Neural progenitor cell (in vitro differentiated cells): Measurements from ENCODE around the gene AURKAIP1. TPM values are rescaled to one million over a fixed set of nuclear protein-coding genes. Genes with fewer than 3 reads are reported as not detected.

Experiments
- DNase-seq: peaks from one replicate; pipeline ENCODE4 v3.0.0-alpha.2; 2016; ENCODE audit warnings: low spot score
- H2AFZ ChIP-seq: fragments of 200-600 bp; sonication (generic); replicated peaks from 2 replicates; pipeline ENCODE4 v1.6.1; 2016; ENCODE audit warnings: antibody characterized with exemption
- H3F3A ChIP-seq: fragments of 200-600 bp; sonication (generic); 2 replicates; pipeline ENCODE4 v1.6.1; 2016; ENCODE audit warnings: antibody characterized with exemption, low read depth
- H3K27ac ChIP-seq: fragments of 200-600 bp; sonication (generic); 2 replicates; pipeline ENCODE4 v1.5.1; 2016; ENCODE audit warnings: mild to moderate bottlenecking
- H3K27me3 ChIP-seq: fragments of 200-600 bp; sonication (generic); 2 replicates; pipeline ENCODE4 v1.6.1; 2016; ENCODE audit warnings: mild to moderate bottlenecking, moderate library complexity
- H3K36me3 ChIP-seq: fragments of 200-600 bp; sonication (generic); 2 replicates; pipeline ENCODE4 v1.5.1; 2016
- H3K4me1 ChIP-seq: fragments of 200-600 bp; sonication (generic); 2 replicates; pipeline ENCODE4 v1.6.1; 2016; ENCODE audit warnings: mixed run types
- H3K4me2 ChIP-seq: fragments of 200-600 bp; sonication (generic); 2 replicates; pipeline ENCODE4 v1.6.1; 2016
- H3K4me3 ChIP-seq: fragments of 200-600 bp; sonication (generic); 2 replicates; pipeline ENCODE4 v1.5.1; 2016
- H3K79me2 ChIP-seq: fragments of 200-600 bp; sonication (generic); 2 replicates; pipeline ENCODE4 v1.6.1; 2016; ENCODE audit warnings: low read depth
- H3K9ac ChIP-seq: fragments of 200-600 bp; sonication (generic); 2 replicates; pipeline ENCODE4 v1.6.1; 2016
- H3K9me3 ChIP-seq: fragments of 200-600 bp; sonication (generic); 2 replicates; pipeline ENCODE4 v1.5.1; 2016; ENCODE audit warnings: low read depth
- H4K20me1 ChIP-seq: fragments of 200-600 bp; sonication (generic); 2 replicates; pipeline ENCODE4 v1.6.1; 2016; ENCODE audit warnings: low read depth
- H3K27ac Mint-ChIP-seq: 3 replicates; pipeline ENCODE4 v1.8.0; 2021; ENCODE audit warnings: mixed read lengths
- H3K27me3 Mint-ChIP-seq: 2 replicates; pipeline ENCODE4 v1.8.0; 2022; ENCODE audit warnings: low read depth, mild to moderate bottlenecking, inconsistent platforms, moderate library complexity, mixed read lengths; ENCODE audit not compliant: insufficient read depth
- H3K36me3 Mint-ChIP-seq: 3 replicates; pipeline ENCODE4 v1.8.0; 2021; ENCODE audit warnings: mixed read lengths
- H3K4me1 Mint-ChIP-seq: 3 replicates; pipeline ENCODE4 v1.8.0; 2021; ENCODE audit warnings: mixed read lengths
- H3K4me3 Mint-ChIP-seq: 3 replicates; pipeline ENCODE4 v1.8.0; 2021; ENCODE audit warnings: mild to moderate bottlenecking, moderate library complexity, mixed read lengths
- H3K9me3 Mint-ChIP-seq: 3 replicates; pipeline ENCODE4 v1.8.0; 2020; ENCODE audit warnings: mixed read lengths
- EZH2 ChIP-seq: fragments of 200-600 bp; sonication (generic); IDR thresholded peaks from 2 replicates; pipeline ENCODE4 v1.6.1; 2017; ENCODE audit warnings: antibody characterized with exemption, mild to moderate bottlenecking, moderate library complexity
- EZH2phosphoT487 ChIP-seq: fragments of 200-600 bp; sonication (generic); IDR thresholded peaks from 2 replicates; pipeline ENCODE4 v1.6.1; 2017; ENCODE audit warnings: antibody characterized with exemption
- total RNA-seq: library from RNA; depleted of rRNA; stranded (reverse); fragments of >200 nt; gene quantifications from 2 replicates; pipeline ENCODE4 v1.2.3, GENCODE V29; 2015; ENCODE audit warnings: low replicate concordance
- TF ChIP-seq, protein P1 (sequence below): fragments of 200-600 bp; sonication (generic); IDR thresholded peaks from 2 replicates; pipeline ENCODE4 v1.5.1; 2017; ENCODE audit warnings: antibody characterized with exemption, mild to moderate bottlenecking

Gene AURKAIP1
- total RNA-seq, 1 donor from 2014 or later = 26.4 TPM

DNA sequence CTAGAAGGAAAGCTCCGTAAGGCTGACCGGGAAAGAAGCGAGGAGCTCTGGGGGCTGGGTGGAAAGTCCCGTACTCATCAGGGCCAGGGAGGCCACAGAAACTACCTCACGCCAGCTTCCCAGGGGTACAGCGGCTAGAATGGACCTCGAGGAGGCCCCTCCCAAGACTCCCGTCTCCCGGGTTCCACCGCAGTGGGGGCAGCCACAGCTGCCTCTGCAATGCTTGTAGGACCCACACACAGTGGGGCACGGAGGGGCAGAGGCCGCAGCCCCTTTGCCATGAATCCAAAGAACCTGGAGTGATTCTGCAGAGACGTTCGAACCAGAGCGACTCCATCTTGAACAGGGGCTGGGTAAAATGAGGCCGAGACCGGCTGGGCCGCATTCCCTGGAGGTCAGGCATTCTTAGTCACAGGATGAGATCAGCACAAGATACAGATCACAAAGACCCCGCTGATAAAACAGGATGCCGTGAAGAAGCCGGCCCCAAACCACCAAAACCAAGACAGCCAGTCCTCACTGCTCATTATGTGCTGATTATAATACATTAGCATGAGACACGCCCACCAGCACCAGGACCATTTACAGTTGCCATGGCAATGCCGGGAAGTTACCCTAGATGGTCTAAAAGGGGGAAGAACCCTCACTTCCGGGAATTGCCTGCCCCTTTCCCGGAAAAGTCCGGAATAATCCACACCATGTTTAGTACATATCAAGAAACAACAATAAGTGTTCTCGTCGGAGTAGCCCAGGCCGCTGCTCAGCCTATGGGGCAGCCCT, 47.6 kb upstream of the AURKAIP1 start:
- Mint-ChIP-seq H3K9me3 (no peaks in the 10 kb centered on the region), H3K27ac (peak overlapping the region; percentile 57), H3K27me3 (peaks cover 5% of the 10 kb centered on the region), H3K4me1 (peaks cover 42% of the 10 kb centered on the region), H3K36me3 (no peaks in the 10 kb centered on the region), H3K4me3 (no peak overlapping the region)
- H3K4me2 ChIP-seq = no peak overlapping the region
- H3K36me3 ChIP-seq = no peaks in the 10 kb centered on the region
- H3F3A ChIP-seq = peaks cover 36% of the 10 kb centered on the region
- no peak overlapping the region for H3K4me3 ChIP-seq
- H3K9ac ChIP-seq = no peak overlapping the region
- H3K4me1 ChIP-seq = peaks cover 31% of the 10 kb centered on the region
- no peaks in the 10 kb centered on the region for H3K79me2 ChIP-seq
- no peak for DNase-seq
- TF ChIP-seq EZH2phosphoT487 (no peak), EZH2 (no peak)
- TF ChIP-seq, protein P1, sequence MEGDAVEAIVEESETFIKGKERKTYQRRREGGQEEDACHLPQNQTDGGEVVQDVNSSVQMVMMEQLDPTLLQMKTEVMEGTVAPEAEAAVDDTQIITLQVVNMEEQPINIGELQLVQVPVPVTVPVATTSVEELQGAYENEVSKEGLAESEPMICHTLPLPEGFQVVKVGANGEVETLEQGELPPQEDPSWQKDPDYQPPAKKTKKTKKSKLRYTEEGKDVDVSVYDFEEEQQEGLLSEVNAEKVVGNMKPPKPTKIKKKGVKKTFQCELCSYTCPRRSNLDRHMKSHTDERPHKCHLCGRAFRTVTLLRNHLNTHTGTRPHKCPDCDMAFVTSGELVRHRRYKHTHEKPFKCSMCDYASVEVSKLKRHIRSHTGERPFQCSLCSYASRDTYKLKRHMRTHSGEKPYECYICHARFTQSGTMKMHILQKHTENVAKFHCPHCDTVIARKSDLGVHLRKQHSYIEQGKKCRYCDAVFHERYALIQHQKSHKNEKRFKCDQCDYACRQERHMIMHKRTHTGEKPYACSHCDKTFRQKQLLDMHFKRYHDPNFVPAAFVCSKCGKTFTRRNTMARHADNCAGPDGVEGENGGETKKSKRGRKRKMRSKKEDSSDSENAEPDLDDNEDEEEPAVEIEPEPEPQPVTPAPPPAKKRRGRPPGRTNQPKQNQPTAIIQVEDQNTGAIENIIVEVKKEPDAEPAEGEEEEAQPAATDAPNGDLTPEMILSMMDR = no peak
- H2AFZ ChIP-seq = no peak overlapping the region
- H3K9me3 ChIP-seq = no peaks in the 10 kb centered on the region
- no peak overlapping the region for H3K27ac ChIP-seq
- H3K27me3 ChIP-seq = no peaks in the 10 kb centered on the region
- H4K20me1 ChIP-seq = no peaks in the 10 kb centered on the region

DNA sequence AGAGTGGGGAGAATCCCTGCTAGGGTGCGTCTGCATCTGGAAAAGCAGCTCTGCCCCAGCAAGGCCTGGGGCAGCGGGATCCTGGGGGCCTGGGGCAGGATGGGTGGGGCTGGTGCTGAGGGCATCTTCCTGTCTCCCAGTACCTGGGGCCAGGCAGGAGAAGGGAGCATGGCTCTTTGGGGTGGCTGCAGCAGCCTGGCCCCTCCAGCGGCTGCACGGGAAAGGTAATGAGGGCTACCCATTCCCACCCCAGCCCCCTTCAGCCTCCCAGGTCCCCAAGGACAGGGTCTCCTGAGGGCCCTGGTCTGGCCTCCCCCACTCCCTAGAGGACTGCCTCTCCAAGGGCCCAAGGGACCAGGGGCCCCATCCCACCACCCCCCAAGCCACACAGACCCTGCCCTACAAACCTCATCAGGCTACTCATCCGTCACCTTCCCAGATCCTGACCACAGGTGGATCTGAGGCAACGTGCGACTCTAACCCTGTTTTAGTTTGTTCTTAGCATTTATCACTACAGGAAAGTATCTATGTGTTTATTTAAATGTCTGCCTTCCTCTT, 47.0 kb upstream of the AURKAIP1 start:
- Histone ChIP-seq H3K4me2 (no peak overlapping the region), H2AFZ (no peak overlapping the region), H3K27ac (no peak overlapping the region), H3K79me2 (no peaks in the 10 kb centered on the region), H3K9me3 (no peaks in the 10 kb centered on the region), H3K4me1 (peaks cover 31% of the 10 kb centered on the region), H3K27me3 (no peaks in the 10 kb centered on the region), H3F3A (peaks cover 39% of the 10 kb centered on the region), H3K9ac (no peak overlapping the region), H4K20me1 (no peaks in the 10 kb centered on the region), H3K4me3 (no peak overlapping the region), H3K36me3 (no peaks in the 10 kb centered on the region)
- Mint-ChIP-seq H3K4me1 (peaks cover 47% of the 10 kb centered on the region), H3K27ac (peak overlapping the region; percentile 57), H3K4me3 (peak overlapping the region; percentile 35), H3K9me3 (no peaks in the 10 kb centered on the region), H3K36me3 (no peaks in the 10 kb centered on the region), H3K27me3 (peaks cover 7% of the 10 kb centered on the region)
- no peak for DNase-seq
- TF ChIP-seq EZH2phosphoT487 (no peak), EZH2 (no peak)
- TF ChIP-seq, protein P1 = no peak

DNA sequence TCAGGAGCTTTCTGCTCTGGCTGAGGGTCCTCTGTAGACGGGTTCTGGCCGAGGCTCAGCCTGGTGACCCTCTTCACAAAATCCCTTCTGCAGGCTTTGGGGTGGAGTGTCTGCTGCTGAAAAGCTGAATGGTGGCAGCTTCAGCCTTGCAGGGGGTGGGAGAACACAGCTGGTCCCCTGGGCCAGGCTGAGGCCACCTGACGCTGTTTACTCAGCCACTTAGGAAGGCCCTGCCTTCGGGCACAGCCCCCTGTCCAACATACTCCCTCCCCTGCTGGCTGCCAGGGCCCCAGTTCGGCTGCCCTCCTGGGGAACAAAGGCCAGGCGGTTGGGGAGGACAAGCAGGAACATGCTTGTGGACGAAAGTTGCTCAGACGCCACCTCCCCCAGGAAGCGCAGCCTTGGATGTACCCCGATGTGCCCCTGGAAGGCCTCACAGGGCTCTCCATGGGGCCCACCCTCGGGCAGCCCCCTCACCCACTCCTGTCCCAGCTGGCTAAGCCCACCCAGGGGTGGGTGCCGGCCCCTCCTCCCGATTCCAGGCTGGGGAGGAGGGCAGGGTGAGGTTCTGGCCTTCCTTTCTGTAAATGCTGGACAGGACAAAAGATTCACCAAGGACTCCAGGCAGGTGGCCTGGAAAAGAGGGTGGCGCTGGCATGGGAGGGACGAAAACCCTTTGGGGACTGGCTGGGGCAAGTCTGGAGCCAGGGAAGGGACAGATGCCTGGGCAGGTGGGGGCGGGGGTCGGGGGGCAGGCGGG, 46.3 kb upstream of the AURKAIP1 start, which contains the start of gene ANKRD65:
Gene ANKRD65 (minus strand): TSS at position 130 of the 760 bp plus-strand sequence. CDS start 271 bp downstream, outside the sequence.
- H3K9ac ChIP-seq = no peak within 1 kb of the TSS
- no peaks in the 10 kb centered on the region for H3K36me3 ChIP-seq
- H3K27me3 Mint-ChIP-seq = peaks cover 7% of the 10 kb centered on the region
- peak within 1 kb of the TSS; percentile 48 for H3K27ac ChIP-seq
- no peak within 1 kb of the TSS for H3K4me3 Mint-ChIP-seq
- no peak within 1 kb of the TSS for H3K4me3 ChIP-seq
- no peaks in the 10 kb centered on the region for H3K9me3 Mint-ChIP-seq
- no peaks in the 10 kb centered on the region for H3K27me3 ChIP-seq
- no peaks in the 10 kb centered on the region for H4K20me1 ChIP-seq
- H3F3A ChIP-seq = peaks cover 35% of the 10 kb centered on the region
- peak within 1 kb of the TSS; percentile 41 for H3K4me2 ChIP-seq
- peak within 1 kb of the TSS; percentile 14 for H2AFZ ChIP-seq
- H3K79me2 ChIP-seq = no peaks in the 10 kb centered on the region
- TF ChIP-seq, protein P1 = no peak
- TF ChIP-seq EZH2phosphoT487 = no peak
- TF ChIP-seq EZH2 = no peak
- no peaks in the 10 kb centered on the region for H3K9me3 ChIP-seq
- H3K27ac Mint-ChIP-seq = peak within 1 kb of the TSS; percentile 81
- peaks cover 27% of the 10 kb centered on the region for H3K4me1 ChIP-seq
- peak; percentile 42 for DNase-seq
- H3K4me1 Mint-ChIP-seq = peaks cover 46% of the 10 kb centered on the region
- no peaks in the 10 kb centered on the region for H3K36me3 Mint-ChIP-seq
